Measurements from ENCODE around the gene PTPN6. TPM values are rescaled to one million over a fixed set of nuclear protein-coding genes. Genes with fewer than 3 reads are reported as not detected.
"Not testable (repeated sequence)": the region's sequence is repeated elsewhere in the genome, so short reads cannot be mapped to it uniquely, and the experiment has no call there.

Gene PTPN6
- 180 TPM for polyA plus RNA-seq (2013)

DNA sequence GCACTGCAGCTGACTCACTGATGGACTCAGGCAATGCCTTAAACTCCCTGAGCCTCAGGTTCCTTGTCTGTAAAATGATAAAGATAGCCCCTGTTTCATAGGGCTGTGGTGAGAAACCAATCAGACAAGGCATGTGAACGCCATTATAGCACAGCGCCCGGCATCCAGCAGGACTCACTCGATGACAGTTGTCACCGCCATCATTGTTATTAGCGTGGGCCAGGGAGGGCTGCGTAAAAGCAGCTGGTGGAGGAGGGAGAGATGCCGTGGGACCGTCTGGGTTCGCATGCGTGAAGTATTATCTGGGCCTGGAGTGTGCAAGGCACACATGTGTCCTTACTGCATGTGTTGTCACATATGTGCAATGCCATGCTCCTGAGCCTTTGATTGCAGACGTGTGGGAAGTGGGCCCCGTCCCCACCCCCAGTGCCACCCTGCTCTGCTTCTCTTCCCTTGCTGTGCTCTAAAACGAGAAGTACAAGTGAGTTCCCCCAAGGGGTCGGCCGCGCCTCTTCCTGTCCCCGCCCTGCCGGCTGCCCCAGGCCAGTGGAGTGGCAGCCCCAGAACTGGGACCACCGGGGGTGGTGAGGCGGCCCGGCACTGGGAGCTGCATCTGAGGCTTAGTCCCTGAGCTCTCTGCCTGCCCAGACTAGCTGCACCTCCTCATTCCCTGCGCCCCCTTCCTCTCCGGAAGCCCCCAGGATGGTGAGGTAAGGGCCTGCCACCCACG, at the start of gene PTPN6:
PTPN6 (plus strand) TSS at position 546 of the 730 bp plus-strand sequence; CDS start at position 703, 157 bp downstream.
- H3K36me3 ChIP-seq (ENCODE audit: control insufficient read depth in 4 of 4, insufficient read depth in 4 of 4, low read length in 3 of 4) = peaks cover 1 to 22% (median 13%) of the 10 kb centered on the region in 4 experiments
- 4% methylated on average over 20 of the region's 25 CpGs for WGBS (ENCODE audit: insufficient coverage)
- DNase-seq = peak in 2 of 3 donors; percentile 80 to 87
- POLR2A ChIA-PET = interaction anchor here (1.3 to 2.8 kb wide), 2 partner anchors 7 to 11 kb away, joined by 10 to 17 read pairs; partner anchors contain the start of genes C12orf57 and RNU7-1
- CTCF ChIA-PET = interaction anchor here (0.6 to 16.4 kb wide), 10 partner anchors 9 to 161 kb away, joined by 3 to 441 read pairs (median 4); no protein-coding TSS in a partner anchor
- H3K9me3 ChIP-seq (ENCODE audit: control extremely low read depth in 1 of 5, control insufficient read depth in 4 of 5, insufficient read depth in 2 of 5, low read depth in 1 of 5, low read length in 4 of 5) = no peaks in the 10 kb centered on the region
- peak within 1 kb of the TSS; percentile 58 to 84 for H3K27ac ChIP-seq (ENCODE audit: insufficient read depth in 1 of 2, low read depth in 1 of 2, low read length in 2 of 2, poor library complexity in 1 of 2, severe bottlenecking in 2 of 2)
- no peaks in the 10 kb centered on the region for H3K27me3 ChIP-seq (replicated peaks in 2 of 5; ENCODE audit: control insufficient read depth in 4 of 5, insufficient read depth in 5 of 5, low read length in 4 of 5)
- H3K4me1 ChIP-seq (ENCODE audit: control extremely low read depth in 1 of 4, control insufficient read depth in 4 of 4, insufficient read depth in 4 of 4, low read length in 3 of 4) = peaks cover 17 to 75% (median 73%) of the 10 kb centered on the region in 4 experiments
- H3K4me3 ChIP-seq (ENCODE audit: control insufficient read depth in 1 of 7, extremely low read depth in 1 of 7, insufficient read depth in 4 of 7, low read depth in 2 of 7, low read length in 6 of 7) = peak within 1 kb of the TSS; percentile 75 to 96 (median 87)

DNA sequence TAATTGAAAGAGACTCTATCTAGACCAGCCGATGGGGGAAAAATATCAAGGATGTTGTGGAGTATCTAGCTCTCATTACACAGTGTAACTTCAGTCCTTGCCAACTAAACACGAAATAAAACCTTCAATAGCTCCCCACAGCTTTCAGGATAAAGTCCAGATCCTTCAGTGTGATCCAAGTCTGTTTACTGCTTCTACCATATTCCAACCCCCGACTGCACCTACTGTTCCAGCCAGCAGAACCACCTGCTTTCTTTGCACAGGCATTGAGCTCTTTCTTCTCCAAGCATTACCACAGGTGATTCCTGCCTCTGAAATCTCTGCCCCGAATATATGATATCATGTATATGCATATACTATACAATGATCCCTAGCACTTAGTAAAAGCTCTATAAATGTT, 48.7 kb upstream of the PTPN6 start:
- Histone ChIP-seq H3K27ac (ENCODE audit: insufficient read depth in 1 of 2, low read depth in 1 of 2, low read length in 2 of 2, poor library complexity in 1 of 2, severe bottlenecking in 2 of 2) (no peak overlapping the region), H3K9me3 (ENCODE audit: control extremely low read depth in 1 of 5, control insufficient read depth in 4 of 5, insufficient read depth in 2 of 5, low read depth in 1 of 5, low read length in 4 of 5) (no peaks in the 10 kb centered on the region), H3K36me3 (ENCODE audit: control insufficient read depth in 4 of 4, insufficient read depth in 4 of 4, low read length in 3 of 4) (peaks cover 0 to 10% (median under 1%) of the 10 kb centered on the region in 4 experiments), H3K4me1 (ENCODE audit: control extremely low read depth in 1 of 4, control insufficient read depth in 4 of 4, insufficient read depth in 4 of 4, low read length in 3 of 4) (peaks cover 17 to 45% (median 40%) of the 10 kb centered on the region in 4 experiments), H3K27me3 (replicated peaks in 2 of 5; ENCODE audit: control insufficient read depth in 4 of 5, insufficient read depth in 5 of 5, low read length in 4 of 5) (no peaks in the 10 kb centered on the region), H3K4me3 (ENCODE audit: control insufficient read depth in 1 of 7, extremely low read depth in 1 of 7, insufficient read depth in 4 of 7, low read depth in 2 of 7, low read length in 6 of 7) (no peak overlapping the region)
- 90% methylated on average over 2 of the region's 4 CpGs for WGBS (ENCODE audit: insufficient coverage)
- ChIA-PET CTCF (interaction anchor here (0.6 to 12.4 kb wide), 7 partner anchors 8 to 209 kb away, joined by 3 to 105 read pairs (median 4); partner anchors contain the start of genes SPSB2 and TPI1), POLR2A (interaction anchor here (0.7 to 1.3 kb wide), 2 partner anchors 11 to 42 kb away, joined by 3 to 6 read pairs; partner anchors contain the start of gene C12orf57)
- DNase-seq = no peak

DNA sequence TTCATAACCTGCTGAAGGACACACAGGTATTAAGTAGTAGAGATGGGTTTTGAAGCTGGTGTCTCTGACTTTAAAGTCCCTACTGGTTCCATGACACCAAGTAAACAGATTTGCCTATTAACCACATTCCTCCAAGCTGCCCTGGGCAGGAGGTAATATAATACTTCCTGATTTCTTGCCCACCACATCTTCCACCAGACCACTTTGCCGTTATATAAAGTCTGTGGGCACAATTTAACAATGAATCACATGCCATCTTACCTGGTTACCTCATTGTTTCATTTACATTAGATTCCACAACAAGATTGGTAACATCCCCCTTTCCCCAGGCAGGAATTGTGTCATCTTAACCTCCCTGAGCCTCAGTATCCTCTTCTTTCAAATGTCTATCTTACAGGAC, 47.4 kb upstream of the PTPN6 start:
- peak overlapping the region; percentile 93 to 97 for H3K27ac ChIP-seq (ENCODE audit: insufficient read depth in 1 of 2, low read depth in 1 of 2, low read length in 2 of 2, poor library complexity in 1 of 2, severe bottlenecking in 2 of 2)
- peaks cover 17 to 45% (median 40%) of the 10 kb centered on the region in 4 experiments for H3K4me1 ChIP-seq (ENCODE audit: control extremely low read depth in 1 of 4, control insufficient read depth in 4 of 4, insufficient read depth in 4 of 4, low read length in 3 of 4)
- ChIA-PET CTCF (interaction anchor here (0.8 to 12.4 kb wide), 6 partner anchors 9 to 33 kb away, joined by 3 to 105 read pairs (median 9); partner anchors contain the start of genes SPSB2 and TPI1), POLR2A (no interaction called here)
- peaks cover 0 to 13% (median 3%) of the 10 kb centered on the region in 4 experiments for H3K36me3 ChIP-seq (ENCODE audit: control insufficient read depth in 4 of 4, insufficient read depth in 4 of 4, low read length in 3 of 4)
- H3K9me3 ChIP-seq (ENCODE audit: control extremely low read depth in 1 of 5, control insufficient read depth in 4 of 5, insufficient read depth in 2 of 5, low read depth in 1 of 5, low read length in 4 of 5) = no peaks in the 10 kb centered on the region
- 0% methylated on average over 1 of the region's 1 CpG for WGBS (ENCODE audit: insufficient coverage)
- peak; percentile 35 to 86 (median 83) for DNase-seq
- H3K27me3 ChIP-seq (replicated peaks in 2 of 5; ENCODE audit: control insufficient read depth in 4 of 5, insufficient read depth in 5 of 5, low read length in 4 of 5) = no peaks in the 10 kb centered on the region
- H3K4me3 ChIP-seq (ENCODE audit: control insufficient read depth in 1 of 7, extremely low read depth in 1 of 7, insufficient read depth in 4 of 7, low read depth in 2 of 7, low read length in 6 of 7) = peak overlapping the region in 2 of 7 experiments; percentile 70 to 85

DNA sequence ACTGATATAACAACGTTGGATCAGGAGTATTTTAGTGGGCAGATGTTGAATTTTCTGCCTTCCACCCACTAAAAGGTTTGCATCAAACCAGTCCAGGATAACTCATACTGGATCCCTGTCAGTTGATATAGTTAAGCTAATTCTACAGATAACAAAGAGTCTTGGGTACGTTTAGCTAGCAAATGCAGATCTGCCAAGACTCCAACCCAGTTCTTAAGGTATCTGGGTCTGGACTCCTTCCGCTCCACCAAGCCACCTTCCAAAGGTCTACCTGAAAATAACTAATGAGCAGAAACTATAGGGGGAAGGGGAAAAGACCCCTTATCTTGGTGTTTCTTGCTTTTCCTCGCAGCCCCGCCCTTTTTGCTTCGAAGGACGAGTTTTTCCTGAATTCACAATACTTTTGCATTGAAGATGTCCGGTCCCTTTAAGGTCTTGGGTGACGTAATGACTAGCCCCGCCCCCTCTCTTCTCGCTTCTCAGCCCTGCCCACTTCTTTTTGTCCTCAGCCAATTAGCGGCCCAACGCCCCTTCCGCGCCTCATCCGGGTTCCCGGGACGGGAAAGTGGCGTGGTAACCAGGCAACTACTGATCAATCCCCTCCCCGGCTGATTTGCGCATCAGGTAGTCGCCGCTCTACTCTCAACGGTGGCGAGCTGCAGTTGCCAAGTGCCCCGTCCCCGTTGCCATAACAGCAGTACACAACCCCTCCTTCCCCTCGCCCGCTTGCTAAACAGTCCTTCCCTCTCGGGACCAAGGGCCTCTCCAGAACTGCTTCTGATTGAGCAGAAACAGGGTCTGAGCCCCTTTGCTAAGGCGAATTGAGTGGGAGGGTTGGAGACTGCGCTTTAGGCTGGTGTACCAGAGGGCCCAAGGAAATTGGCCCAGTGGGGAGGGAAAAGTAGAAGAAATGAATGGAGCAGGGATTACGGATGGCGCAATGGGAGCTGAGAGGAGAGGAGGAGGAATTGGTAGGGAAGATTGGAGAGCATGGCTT, 46.6 kb upstream of the PTPN6 start, which contains the start of gene LRRC23:
LRRC23 (plus strand) TSS at position 543 of the 997 bp plus-strand sequence. CDS start 812 bp downstream, outside the sequence.
- ChIA-PET CTCF (interaction anchor here (0.6 to 12.4 kb wide), 9 partner anchors 10 to 204 kb away, joined by 3 to 105 read pairs (median 3); partner anchors contain the start of genes SPSB2 and TPI1), POLR2A (interaction anchor here (0.7 to 1.4 kb wide), 2 partner anchors 33 to 113 kb away, joined by 3 to 6 read pairs; no protein-coding TSS in a partner anchor)
- Histone ChIP-seq H3K9me3 (ENCODE audit: control extremely low read depth in 1 of 5, control insufficient read depth in 4 of 5, insufficient read depth in 2 of 5, low read depth in 1 of 5, low read length in 4 of 5) (no peaks in the 10 kb centered on the region), H3K4me1 (ENCODE audit: control extremely low read depth in 1 of 4, control insufficient read depth in 4 of 4, insufficient read depth in 4 of 4, low read length in 3 of 4) (peaks cover 17 to 39% (median 35%) of the 10 kb centered on the region in 4 experiments), H3K36me3 (ENCODE audit: control insufficient read depth in 4 of 4, insufficient read depth in 4 of 4, low read length in 3 of 4) (peaks cover 0 to 13% (median 3%) of the 10 kb centered on the region in 4 experiments), H3K27me3 (replicated peaks in 2 of 5; ENCODE audit: control insufficient read depth in 4 of 5, insufficient read depth in 5 of 5, low read length in 4 of 5) (no peaks in the 10 kb centered on the region), H3K4me3 (ENCODE audit: control insufficient read depth in 1 of 7, extremely low read depth in 1 of 7, insufficient read depth in 4 of 7, low read depth in 2 of 7, low read length in 6 of 7) (peak within 1 kb of the TSS; percentile 54 to 87 (median 73)), H3K27ac (ENCODE audit: insufficient read depth in 1 of 2, low read depth in 1 of 2, low read length in 2 of 2, poor library complexity in 1 of 2, severe bottlenecking in 2 of 2) (peak within 1 kb of the TSS; percentile 93 to 97)
- WGBS (ENCODE audit: insufficient coverage) = 5% methylated on average over 26 of the region's 34 CpGs
- DNase-seq = peak; percentile 96 to 98 (median 97)

DNA sequence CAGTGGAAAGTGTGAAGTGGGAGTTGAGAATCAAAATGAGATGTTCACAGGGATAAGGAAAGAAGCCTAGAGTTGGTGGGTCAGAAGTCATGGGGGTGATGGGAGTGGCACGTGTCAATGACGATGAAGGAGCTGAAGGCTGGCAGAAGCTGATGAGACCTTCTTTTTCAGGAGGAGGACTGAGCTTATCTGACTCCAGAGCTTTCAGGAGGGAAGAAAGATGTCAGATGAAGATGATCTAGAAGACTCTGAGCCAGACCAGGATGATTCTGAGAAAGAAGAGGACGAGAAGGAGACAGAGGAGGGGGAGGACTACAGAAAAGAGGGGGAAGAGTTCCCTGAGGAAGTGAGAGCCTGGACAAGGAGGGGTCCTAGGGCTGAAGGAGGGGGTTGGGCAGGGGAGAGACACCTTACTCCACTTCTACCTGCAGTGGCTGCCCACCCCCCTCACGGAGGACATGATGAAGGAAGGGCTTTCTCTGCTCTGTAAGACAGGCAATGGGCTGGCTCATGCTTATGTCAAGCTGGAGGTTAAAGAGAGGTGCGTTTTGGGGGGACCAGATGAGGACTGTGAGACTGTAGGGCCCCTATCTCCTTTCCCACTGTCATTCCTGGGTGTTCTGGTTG, 45.6 kb upstream of the PTPN6 start:
- peak overlapping the region in 6 of 7 experiments; percentile 70 to 87 (median 78) for H3K4me3 ChIP-seq (ENCODE audit: control insufficient read depth in 1 of 7, extremely low read depth in 1 of 7, insufficient read depth in 4 of 7, low read depth in 2 of 7, low read length in 6 of 7)
- H3K4me1 ChIP-seq (ENCODE audit: control extremely low read depth in 1 of 4, control insufficient read depth in 4 of 4, insufficient read depth in 4 of 4, low read length in 3 of 4) = peaks cover 15 to 29% (median 26%) of the 10 kb centered on the region in 4 experiments
- WGBS (ENCODE audit: insufficient coverage) = 94% methylated on average over 4 of the region's 5 CpGs
- ChIA-PET CTCF (interaction anchor here (0.7 to 12.4 kb wide), 7 partner anchors 12 to 203 kb away, joined by 3 to 105 read pairs (median 4); partner anchors contain the start of genes SPSB2 and TPI1), POLR2A (interaction anchor here (0.6 to 1.4 kb wide), 3 partner anchors 32 to 112 kb away, joined by 3 to 6 read pairs (median 4); no protein-coding TSS in a partner anchor)
- no peaks in the 10 kb centered on the region for H3K27me3 ChIP-seq (replicated peaks in 2 of 5; ENCODE audit: control insufficient read depth in 4 of 5, insufficient read depth in 5 of 5, low read length in 4 of 5)
- no peaks in the 10 kb centered on the region for H3K9me3 ChIP-seq (ENCODE audit: control extremely low read depth in 1 of 5, control insufficient read depth in 4 of 5, insufficient read depth in 2 of 5, low read depth in 1 of 5, low read length in 4 of 5)
- no peak for DNase-seq
- peak overlapping the region; percentile 93 to 97 for H3K27ac ChIP-seq (ENCODE audit: insufficient read depth in 1 of 2, low read depth in 1 of 2, low read length in 2 of 2, poor library complexity in 1 of 2, severe bottlenecking in 2 of 2)
- H3K36me3 ChIP-seq (ENCODE audit: control insufficient read depth in 4 of 4, insufficient read depth in 4 of 4, low read length in 3 of 4) = peaks cover 0 to 13% (median 3%) of the 10 kb centered on the region in 4 experiments

DNA sequence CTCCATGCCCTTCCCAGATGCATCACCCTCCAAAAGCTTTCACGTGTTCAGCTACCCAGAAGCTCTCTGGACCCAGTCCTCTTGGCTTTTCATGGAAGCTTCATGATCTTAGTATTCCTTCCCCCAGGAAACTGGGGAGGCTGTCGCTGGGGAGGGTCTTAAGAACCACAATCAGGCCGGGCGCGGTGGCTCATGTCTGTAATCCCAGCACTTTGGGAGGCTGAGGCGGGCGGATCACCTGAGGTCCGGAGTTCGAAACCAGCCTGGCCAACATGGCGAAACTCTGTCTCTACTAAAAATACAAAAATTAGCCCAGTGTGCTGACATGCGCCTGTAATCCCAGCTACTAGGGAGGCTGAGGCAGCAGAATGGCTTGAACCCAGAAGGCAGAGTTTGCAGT, 43.0 kb upstream of the PTPN6 start:
- H3K9me3 ChIP-seq (ENCODE audit: control extremely low read depth in 1 of 5, control insufficient read depth in 4 of 5, insufficient read depth in 2 of 5, low read depth in 1 of 5, low read length in 4 of 5); DNase-seq; H3K27me3 ChIP-seq (replicated peaks in 2 of 5; ENCODE audit: control insufficient read depth in 4 of 5, insufficient read depth in 5 of 5, low read length in 4 of 5); H3K27ac ChIP-seq (ENCODE audit: insufficient read depth in 1 of 2, low read depth in 1 of 2, low read length in 2 of 2, poor library complexity in 1 of 2, severe bottlenecking in 2 of 2); H3K4me3 ChIP-seq (ENCODE audit: control insufficient read depth in 1 of 7, extremely low read depth in 1 of 7, insufficient read depth in 4 of 7, low read depth in 2 of 7, low read length in 6 of 7): not testable (repeated sequence)
- ChIA-PET CTCF (interaction anchor here (1.1 to 12.4 kb wide), 10 partner anchors 9 to 55 kb away, joined by 3 to 105 read pairs (median 4); partner anchors contain the start of genes SPSB2 and TPI1), POLR2A (interaction anchor here (0.5 kb wide), 1 partner anchor 335 kb away, joined by 5 read pairs; no protein-coding TSS in a partner anchor)
- Histone ChIP-seq H3K4me1 (ENCODE audit: control extremely low read depth in 1 of 4, control insufficient read depth in 4 of 4, insufficient read depth in 4 of 4, low read length in 3 of 4) (peaks cover 15 to 25% (median 24%) of the 10 kb centered on the region in 4 experiments), H3K36me3 (ENCODE audit: control insufficient read depth in 4 of 4, insufficient read depth in 4 of 4, low read length in 3 of 4) (peaks cover 0 to 13% (median 3%) of the 10 kb centered on the region in 4 experiments)
- WGBS (ENCODE audit: insufficient coverage) = 96% methylated on average over 8 of the region's 11 CpGs

Measured in common myeloid progenitor, CD34-positive (primary cell).